Measurements from ENCODE around the gene ANK3. TPM values are rescaled to one million over a fixed set of nuclear protein-coding genes. Genes with fewer than 3 reads are reported as not detected.

The ANK3 gene
- polyA plus RNA-seq, 1 donor (not counting 4 experiments of a cell fraction or from before 2014, with no cell fraction given) = 8.3 TPM

DNA sequence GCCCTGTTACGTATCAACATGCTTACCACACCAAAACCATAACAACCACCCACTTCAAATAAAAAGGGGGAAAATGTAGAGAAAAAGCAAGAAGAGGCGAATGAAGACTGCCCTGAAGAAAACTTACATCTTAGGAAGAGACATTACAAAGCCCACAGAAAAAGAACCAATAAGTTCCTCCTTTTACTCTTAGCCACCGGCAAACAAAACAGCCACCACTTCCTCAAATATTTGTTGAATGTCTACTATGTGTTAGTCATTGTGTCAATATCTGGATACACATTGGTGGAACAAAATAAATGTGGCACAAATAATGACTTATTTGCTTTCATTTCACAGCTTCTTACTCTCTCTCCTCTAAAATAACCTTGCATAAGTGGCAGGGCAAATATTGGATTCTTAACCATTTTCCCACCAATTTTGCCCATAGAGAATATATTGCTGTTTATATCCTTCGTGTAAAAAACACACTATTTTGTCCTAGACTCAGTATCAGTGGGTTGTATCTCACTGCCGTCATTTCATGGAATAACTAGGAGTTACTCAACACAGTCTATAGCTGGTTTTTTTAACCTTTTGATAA lies 106.8 kb downstream of the ANK3 start:
- dilution Hi-C loops (cut with MboI; ENCODE audit: extremely low pct_ligation_motif_present, low sequenced_read_pairs) = no loop called here
- no peaks in the 10 kb centered on the region for H3K79me2 ChIP-seq (ENCODE audit: control insufficient read depth, insufficient read depth, low read length)
- H3K4me2 ChIP-seq (ENCODE audit: control insufficient read depth, extremely low read depth, insufficient read depth, low read depth, low read length) = no peak overlapping the region
- no peaks in the 10 kb centered on the region for H4K20me1 ChIP-seq (ENCODE audit: control insufficient read depth, extremely low read depth, insufficient read depth, low read length)
- no peaks in the 10 kb centered on the region for H3K4me1 ChIP-seq (ENCODE audit: control insufficient read depth, extremely low read depth, insufficient read depth, low read length)
- H3K4me3 ChIP-seq (ENCODE audit: control insufficient read depth in 2 of 3, extremely low read depth in 1 of 3, insufficient read depth in 2 of 3, low read depth in 1 of 3, low read length in 3 of 3) = no peak overlapping the region
- no peaks in the 10 kb centered on the region for H3K36me3 ChIP-seq (ENCODE audit: control insufficient read depth in 2 of 2, extremely low read depth in 1 of 2, insufficient read depth in 2 of 2, low read length in 2 of 2)
- DNase-seq (ENCODE audit: low read depth, low spot score) (no peak), FAIRE-seq (peak; percentile 32)
- H3K9me3 ChIP-seq (ENCODE audit: control insufficient read depth, low read depth, low read length) = no peaks in the 10 kb centered on the region
- no peak overlapping the region for H2AFZ ChIP-seq (ENCODE audit: control insufficient read depth, low read length)
- H3K27me3 ChIP-seq (ENCODE audit: control insufficient read depth, extremely low read depth, insufficient read depth, low read length) = no peaks in the 10 kb centered on the region
- TF ChIP-seq CTCF (optimal IDR thresholded peaks at IDR 0.05 in 1 of 3, IDR thresholded peaks at IDR 0.05 in 1 of 3, conservative IDR thresholded peaks at IDR 0.05 in 1 of 3; ENCODE audit: extremely low read depth in 1 of 3, insufficient read depth in 2 of 3, low read length in 3 of 3) (no peak), EZH2 (IDR thresholded peaks at IDR 0.05; ENCODE audit: low read length) (no peak)
- no peaks in the 10 kb centered on the region for H3K9me1 ChIP-seq (ENCODE audit: control insufficient read depth, extremely low read depth, insufficient read depth, low read length)
- H3K27ac ChIP-seq (ENCODE audit: control insufficient read depth, insufficient read depth, low read length) = no peak overlapping the region
- no peak overlapping the region for H3K9ac ChIP-seq (ENCODE audit: control insufficient read depth, extremely low read depth, insufficient read depth, low read length)

- Histone ChIP-seq H3K9ac (ENCODE audit: control insufficient read depth, extremely low read depth, insufficient read depth, low read length) (no peak overlapping the region), H3K4me3 (ENCODE audit: control insufficient read depth in 2 of 3, extremely low read depth in 1 of 3, insufficient read depth in 2 of 3, low read depth in 1 of 3, low read length in 3 of 3) (no peak overlapping the region), H2AFZ (ENCODE audit: control insufficient read depth, low read length) (no peak overlapping the region), H3K27ac (ENCODE audit: control insufficient read depth, insufficient read depth, low read length) (no peak overlapping the region), H4K20me1 (ENCODE audit: control insufficient read depth, extremely low read depth, insufficient read depth, low read length) (no peaks in the 10 kb centered on the region), H3K79me2 (ENCODE audit: control insufficient read depth, insufficient read depth, low read length) (no peaks in the 10 kb centered on the region), H3K9me3 (ENCODE audit: control insufficient read depth, low read depth, low read length) (no peaks in the 10 kb centered on the region), H3K27me3 (ENCODE audit: control insufficient read depth, extremely low read depth, insufficient read depth, low read length) (no peaks in the 10 kb centered on the region), H3K4me1 (ENCODE audit: control insufficient read depth, extremely low read depth, insufficient read depth, low read length) (no peaks in the 10 kb centered on the region), H3K9me1 (ENCODE audit: control insufficient read depth, extremely low read depth, insufficient read depth, low read length) (no peaks in the 10 kb centered on the region), H3K36me3 (ENCODE audit: control insufficient read depth in 2 of 2, extremely low read depth in 1 of 2, insufficient read depth in 2 of 2, low read length in 2 of 2) (no peaks in the 10 kb centered on the region), H3K4me2 (ENCODE audit: control insufficient read depth, extremely low read depth, insufficient read depth, low read depth, low read length) (no peak overlapping the region)
- TF ChIP-seq EZH2 (IDR thresholded peaks at IDR 0.05; ENCODE audit: low read length) = no peak
- TF ChIP-seq CTCF (optimal IDR thresholded peaks at IDR 0.05 in 1 of 3, IDR thresholded peaks at IDR 0.05 in 1 of 3, conservative IDR thresholded peaks at IDR 0.05 in 1 of 3; ENCODE audit: extremely low read depth in 1 of 3, insufficient read depth in 2 of 3, low read length in 3 of 3) = no peak
- no peak for DNase-seq (ENCODE audit: low read depth, low spot score)
- dilution Hi-C loops (cut with MboI; ENCODE audit: extremely low pct_ligation_motif_present, low sequenced_read_pairs) = no loop called here
- FAIRE-seq = no peak
Measured at GRCh38 chr10:60281792-60282353, 107.8 kb downstream of the ANK3 start.

Data from keratinocyte (primary cell).